Activated CD8-positive, alpha-beta memory T cell treated with anti-CD3 and anti-CD28 coated beads for 4 hours (primary cell): ENCODE results near the gene TBC1D10B.
A peak's percentile ranks its signal among the peaks of the same experiment; 100 is the strongest.
"Not testable (repeated sequence)": the region's sequence is repeated elsewhere in the genome, so short reads cannot be mapped to it uniquely, and the experiment has no call there.

Source experiments
- DNase-seq, 2 donors: peaks; one replicate each; pipeline ENCODE4 v3.0.0-alpha.2; 2020; ENCODE audit warnings: low read depth in 2 of 2

TBC1D10B gene

GRCh38 chr16:30397776-30398660 lies 27.7 kb upstream of the TBC1D10B start:
- DNase-seq = no peak

- DNase-seq = no peak
These were observed 26.8 kb upstream of the TBC1D10B start for GRCh38 chr16:30397056-30397455.

GRCh38 chr16:30396627-30397026 lies 26.3 kb upstream of the TBC1D10B start:
- DNase-seq = not testable (repeated sequence)

GRCh38 chr16:30395992-30396585 lies 25.8 kb upstream of the TBC1D10B start:
- no peak for DNase-seq

- no peak for DNase-seq
These were observed 25.1 kb upstream of the TBC1D10B start, which contains the start of gene ZNF48 for GRCh38 chr16:30395155-30395991. TSS of gene ZNF48 (plus strand) at chr16:30395420. CDS start at chr16:30395795, 375 bp downstream.

- no peak for DNase-seq
These were observed 24.4 kb upstream of the TBC1D10B start for GRCh38 chr16:30394592-30395154.

GRCh38 chr16:30383521-30383920 lies 13.2 kb upstream of the TBC1D10B start:
- DNase-seq = no peak

GRCh38 chr16:30382111-30382881 lies 12.0 kb upstream of the TBC1D10B start, which contains the start of gene SEPTIN1:
TSS of gene SEPTIN1 (minus strand) at chr16:30382561. CDS start at chr16:30382542, 19 bp downstream.
- DNase-seq = peak; percentile 50 to 67

- no peak for DNase-seq
These were observed 11.2 kb upstream of the TBC1D10B start for GRCh38 chr16:30381291-30382041.

- DNase-seq = no peak
These were observed 10.5 kb upstream of the TBC1D10B start for GRCh38 chr16:30380803-30381208.

- no peak for DNase-seq
These were observed 9.9 kb upstream of the TBC1D10B start for GRCh38 chr16:30380072-30380802.

GRCh38 chr16:30379158-30379783 lies 9.0 kb upstream of the TBC1D10B start:
- no peak for DNase-seq

GRCh38 chr16:30378236-30379157 lies 8.2 kb upstream of the TBC1D10B start:
- DNase-seq = peak; percentile 98

- DNase-seq = peak; percentile 82
These were observed 7.5 kb upstream of the TBC1D10B start for GRCh38 chr16:30377812-30378235.

- no peak for DNase-seq
These were observed 6.9 kb upstream of the TBC1D10B start for GRCh38 chr16:30377050-30377811.

GRCh38 chr16:30376461-30376902 lies 6.2 kb upstream of the TBC1D10B start:
- no peak for DNase-seq

- DNase-seq = no peak
These were observed 5.6 kb upstream of the TBC1D10B start for GRCh38 chr16:30375864-30376263.
